AG10803 (cell line): ENCODE measurements around the gene OR6C68.
"Not testable (repeated sequence)": the region's sequence is repeated elsewhere in the genome, so short reads cannot be mapped to it uniquely, and the experiment has no call there.

ENCODE experiments used
- DNase-seq: peaks from one replicate; pipeline ENCODE4 v3.0.0; 2010; ENCODE audit warnings: low read depth
- H3K4me3 ChIP-seq: 2 replicates; pipeline ENCODE4 v1.5.1; 2011; ENCODE audit warnings: mild to moderate bottlenecking, low read length, control low read depth
- TF ChIP-seq, protein P1 (sequence below): conservative IDR thresholded peaks from 2 replicates; pipeline ENCODE4 v1.5.1; 2011; ENCODE audit warnings: mild to moderate bottlenecking, low read length, control low read depth, inconsistent platforms

Gene OR6C68

GRCh38 chr12:55492078-55492477 lies at the start of gene OR6C68:
Gene OR6C68 (plus strand): TSS chr12:55492378. CDS start chr12:55492378, 0 bp downstream.
- H3K4me3 ChIP-seq: no peak within 1 kb of the TSS
- DNase-seq: no peak
- TF ChIP-seq, protein P1, sequence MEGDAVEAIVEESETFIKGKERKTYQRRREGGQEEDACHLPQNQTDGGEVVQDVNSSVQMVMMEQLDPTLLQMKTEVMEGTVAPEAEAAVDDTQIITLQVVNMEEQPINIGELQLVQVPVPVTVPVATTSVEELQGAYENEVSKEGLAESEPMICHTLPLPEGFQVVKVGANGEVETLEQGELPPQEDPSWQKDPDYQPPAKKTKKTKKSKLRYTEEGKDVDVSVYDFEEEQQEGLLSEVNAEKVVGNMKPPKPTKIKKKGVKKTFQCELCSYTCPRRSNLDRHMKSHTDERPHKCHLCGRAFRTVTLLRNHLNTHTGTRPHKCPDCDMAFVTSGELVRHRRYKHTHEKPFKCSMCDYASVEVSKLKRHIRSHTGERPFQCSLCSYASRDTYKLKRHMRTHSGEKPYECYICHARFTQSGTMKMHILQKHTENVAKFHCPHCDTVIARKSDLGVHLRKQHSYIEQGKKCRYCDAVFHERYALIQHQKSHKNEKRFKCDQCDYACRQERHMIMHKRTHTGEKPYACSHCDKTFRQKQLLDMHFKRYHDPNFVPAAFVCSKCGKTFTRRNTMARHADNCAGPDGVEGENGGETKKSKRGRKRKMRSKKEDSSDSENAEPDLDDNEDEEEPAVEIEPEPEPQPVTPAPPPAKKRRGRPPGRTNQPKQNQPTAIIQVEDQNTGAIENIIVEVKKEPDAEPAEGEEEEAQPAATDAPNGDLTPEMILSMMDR: no peak

DNA sequence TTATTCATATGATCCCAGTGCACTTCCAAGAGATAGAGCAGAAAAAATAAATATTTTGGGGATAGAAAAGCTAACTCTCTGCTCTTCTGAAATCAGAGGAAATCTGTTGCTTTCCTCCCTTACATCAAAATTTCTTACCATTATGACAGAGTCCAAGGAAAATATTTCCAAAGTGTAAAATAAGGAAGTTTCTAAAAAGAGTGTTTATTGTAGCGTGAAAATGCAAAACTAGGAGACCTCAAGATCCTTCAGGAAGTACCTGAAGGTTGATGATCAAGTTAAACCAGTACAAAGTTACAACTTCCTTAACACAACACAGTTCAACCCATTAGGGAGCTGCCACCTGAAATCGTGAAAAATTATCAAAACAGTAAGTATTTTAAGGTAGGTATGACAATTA lies 48.4 kb upstream of the OR6C68 start, which contains the start of gene OR6C2:
Gene OR6C2 (plus strand): TSS at position 301 of the 400 bp plus-strand sequence. CDS start 8,138 bp downstream, outside the sequence.
- TF ChIP-seq, protein P1: no peak
- no peak within 1 kb of the TSS for H3K4me3 ChIP-seq
- DNase-seq: no peak

DNA sequence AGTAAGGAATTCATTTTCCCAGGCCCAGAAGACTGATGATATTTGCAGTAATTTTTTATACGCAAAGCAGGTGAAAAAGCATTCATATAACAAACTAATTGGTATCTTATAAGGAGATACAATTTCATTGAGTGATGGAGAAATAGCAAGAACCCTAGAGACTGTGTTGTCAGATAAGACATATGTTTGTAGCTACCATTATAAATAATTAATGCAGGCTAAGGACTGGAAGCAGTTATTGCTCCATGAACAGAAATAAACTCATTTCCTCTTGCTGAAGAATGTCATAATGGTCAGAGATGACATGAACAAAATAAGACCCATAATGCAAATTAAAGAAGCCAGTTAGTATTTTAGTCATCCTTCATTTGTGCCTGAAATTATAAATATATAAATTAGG lies 46.8 kb upstream of the OR6C68 start:
- TF ChIP-seq, protein P1: no peak
- no peak overlapping the region for H3K4me3 ChIP-seq
- DNase-seq: no peak

DNA sequence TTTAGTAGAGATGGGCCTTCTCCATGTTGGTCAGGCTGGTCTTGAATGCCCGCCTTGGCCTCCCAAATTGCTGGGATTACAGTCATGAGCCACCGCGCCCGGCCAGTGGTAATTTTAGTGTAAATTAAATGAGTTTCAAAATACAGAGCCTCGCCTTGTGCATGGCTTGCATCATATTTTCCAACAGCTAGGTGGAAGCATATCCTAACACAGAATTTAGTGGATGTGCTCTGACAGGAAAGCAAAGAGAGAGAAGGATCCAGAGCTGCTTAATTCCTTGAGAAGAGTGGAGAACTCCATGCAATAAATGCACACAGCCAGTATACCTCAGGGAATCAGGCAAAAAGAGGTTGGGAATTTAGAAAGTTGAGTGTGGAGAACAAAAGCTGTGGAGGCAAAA lies 45.9 kb upstream of the OR6C68 start:
- TF ChIP-seq, protein P1: no peak
- H3K4me3 ChIP-seq: no peak overlapping the region
- no peak for DNase-seq

DNA sequence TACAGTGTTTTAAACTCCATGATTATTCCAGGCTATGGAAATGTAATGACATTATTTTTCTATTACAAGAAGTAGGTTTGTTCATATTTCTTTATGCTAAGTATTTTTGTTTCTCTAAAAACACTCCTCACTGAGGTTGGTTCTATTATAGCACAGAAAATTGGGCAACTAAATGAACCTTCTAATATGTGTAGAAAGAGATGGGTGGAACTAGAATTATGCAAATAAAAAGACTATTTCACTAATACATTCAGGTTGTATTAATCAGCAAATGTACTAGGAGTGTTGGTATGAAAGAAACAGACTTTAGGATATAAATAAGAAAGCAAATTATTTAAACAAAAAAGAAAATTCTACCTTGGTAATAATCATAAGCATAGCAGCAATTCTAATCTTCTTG lies 43.4 kb upstream of the OR6C68 start:
- DNase-seq: no peak
- no peak overlapping the region for H3K4me3 ChIP-seq
- TF ChIP-seq, protein P1: no peak

- H3K4me3 ChIP-seq, DNase-seq: not testable (repeated sequence)
Measured at GRCh38 chr12:55464926-55465325, 27.3 kb upstream of the OR6C68 start.

- no peak overlapping the region for H3K4me3 ChIP-seq
- TF ChIP-seq, protein P1: no peak
- no peak for DNase-seq
Measured at GRCh38 chr12:55467836-55468235, 24.3 kb upstream of the OR6C68 start.

- DNase-seq: no peak
- no peak overlapping the region for H3K4me3 ChIP-seq
- TF ChIP-seq, protein P1: no peak
Measured at GRCh38 chr12:55469291-55469690, 22.9 kb upstream of the OR6C68 start.
